BJ (cell line): ENCODE results near the gene WDR70. TPM values are rescaled to one million over a fixed set of nuclear protein-coding genes. Genes with fewer than 3 reads are reported as not detected.
A peak's percentile ranks its signal among the peaks of the same experiment; 100 is the strongest.

Experiments used
- CTCF ChIA-PET: fragments of 350-600 bp; formaldehyde crosslinking; extraction: SDS; loops from one replicate; lab custom pipeline; 2021; ENCODE audit warnings: antibody characterized with exemption, inconsistent platforms; lab: Yijun Ruan, JAX
- POLR2A ChIA-PET: fragments of 300-600 bp; sonication (Branson Sonifier 250); formaldehyde crosslinking; extraction: SDS; loops from one replicate; lab custom pipeline; 2021; ENCODE audit warnings: antibody characterized with exemption; lab: Charles Lee
- DNase-seq: peaks from one replicate; pipeline ENCODE4 v3.0.0-alpha.2; 2011; ENCODE audit warnings: low read depth
- H3K27me3 ChIP-seq: 2 replicates; pipeline ENCODE4 v1.6.0; 2011; ENCODE audit warnings: low read length; ENCODE audit not compliant: control insufficient read depth, insufficient read depth
- H3K36me3 ChIP-seq: 2 replicates; pipeline ENCODE4 v1.5.1; 2011; ENCODE audit warnings: low read length; ENCODE audit not compliant: control insufficient read depth, insufficient read depth
- H3K4me3 ChIP-seq: 2 replicates; pipeline ENCODE4 v1.5.1; 2011; ENCODE audit warnings: low read depth, mild to moderate bottlenecking, control low read depth, low read length
- polyA plus RNA-seq: library from polyadenylated mRNA; depleted of rRNA; stranded (reverse); fragments of >200 nt; gene quantifications from 2 replicates; pipeline ENCODE4 v1.2.3, GENCODE V29; 2011
- TF ChIP-seq, protein P1 (sequence below): IDR thresholded peaks from 2 replicates; pipeline ENCODE4 v1.5.1; 2011; ENCODE audit warnings: low read depth, mild to moderate bottlenecking, control low read depth, inconsistent platforms, low read length, moderate library complexity; ENCODE audit not compliant: insufficient read depth

WDR70 gene
- polyA plus RNA-seq, 1 experiment: 14.0 TPM

DNA sequence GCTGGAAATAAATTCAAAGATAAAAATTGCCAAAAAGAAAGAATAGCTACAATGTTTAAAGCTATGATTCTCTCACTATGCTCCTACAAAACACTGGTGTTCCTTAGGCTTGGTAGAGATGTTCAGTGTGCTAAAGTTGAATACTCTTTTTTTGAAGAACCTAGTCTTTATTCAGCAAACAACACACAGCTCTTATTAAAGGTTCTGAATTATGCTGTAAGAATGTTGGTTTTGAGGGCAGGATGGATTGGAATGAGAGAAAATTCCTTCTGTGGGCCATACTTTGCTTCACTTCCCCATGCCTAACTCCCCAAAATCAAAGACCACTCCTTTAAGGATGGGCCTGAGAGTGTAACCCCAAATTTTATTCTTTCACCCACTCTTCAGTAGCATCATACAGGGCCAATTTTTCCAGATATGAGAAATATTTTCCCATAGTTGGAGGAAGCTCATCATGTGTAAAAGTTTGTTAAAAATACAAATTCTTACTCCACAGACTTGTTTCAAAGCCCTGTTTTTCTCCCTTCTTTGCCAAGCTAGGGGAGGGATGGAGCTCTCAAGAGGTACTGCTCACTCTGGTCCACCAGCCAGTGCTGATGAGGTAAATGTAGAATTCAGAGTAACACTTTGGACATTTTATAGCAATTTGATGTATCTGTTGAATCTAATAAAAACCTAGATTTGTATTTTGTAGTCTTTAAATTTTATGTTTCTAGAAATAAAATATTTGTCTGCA is 361.4 kb downstream of the WDR70 start:
- DNase-seq: peak; percentile 47
- Histone ChIP-seq H3K36me3 (no peaks in the 10 kb centered on the region; the same call in none of the 2 replicates), H3K27me3 (no peaks in the 10 kb centered on the region), H3K4me3 (no peak overlapping the region)
- ChIA-PET POLR2A (interaction anchor here (0.6 to 1.6 kb wide), 3 partner anchors 11 to 93 kb away, joined by 3 to 6 read pairs (median 5); no protein-coding TSS in a partner anchor), CTCF (interaction anchor here (1.2 to 2.7 kb wide), 4 partner anchors 10 to 34 kb away, joined by 4 to 9 read pairs (median 8); no protein-coding TSS in a partner anchor)
- TF ChIP-seq, protein P1, sequence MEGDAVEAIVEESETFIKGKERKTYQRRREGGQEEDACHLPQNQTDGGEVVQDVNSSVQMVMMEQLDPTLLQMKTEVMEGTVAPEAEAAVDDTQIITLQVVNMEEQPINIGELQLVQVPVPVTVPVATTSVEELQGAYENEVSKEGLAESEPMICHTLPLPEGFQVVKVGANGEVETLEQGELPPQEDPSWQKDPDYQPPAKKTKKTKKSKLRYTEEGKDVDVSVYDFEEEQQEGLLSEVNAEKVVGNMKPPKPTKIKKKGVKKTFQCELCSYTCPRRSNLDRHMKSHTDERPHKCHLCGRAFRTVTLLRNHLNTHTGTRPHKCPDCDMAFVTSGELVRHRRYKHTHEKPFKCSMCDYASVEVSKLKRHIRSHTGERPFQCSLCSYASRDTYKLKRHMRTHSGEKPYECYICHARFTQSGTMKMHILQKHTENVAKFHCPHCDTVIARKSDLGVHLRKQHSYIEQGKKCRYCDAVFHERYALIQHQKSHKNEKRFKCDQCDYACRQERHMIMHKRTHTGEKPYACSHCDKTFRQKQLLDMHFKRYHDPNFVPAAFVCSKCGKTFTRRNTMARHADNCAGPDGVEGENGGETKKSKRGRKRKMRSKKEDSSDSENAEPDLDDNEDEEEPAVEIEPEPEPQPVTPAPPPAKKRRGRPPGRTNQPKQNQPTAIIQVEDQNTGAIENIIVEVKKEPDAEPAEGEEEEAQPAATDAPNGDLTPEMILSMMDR: no peak

DNA sequence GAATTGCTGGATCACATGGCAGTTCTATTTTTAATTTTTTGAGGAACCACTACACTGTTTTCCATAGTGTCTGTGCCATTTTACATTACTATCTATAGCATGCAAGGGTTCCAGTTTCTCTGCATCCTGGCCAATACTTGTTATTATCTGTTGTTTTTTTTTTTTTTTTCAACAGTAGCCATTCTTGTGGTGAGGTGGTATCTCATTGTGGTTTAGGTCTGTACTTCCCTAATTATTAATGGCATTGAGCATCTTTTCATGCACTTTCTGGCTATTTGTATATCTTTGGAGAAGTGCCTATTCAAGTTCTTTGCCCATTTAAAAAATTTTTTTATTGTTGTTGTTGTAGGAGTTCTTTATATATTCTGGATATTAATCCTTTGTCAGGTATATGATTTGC is 363.0 kb downstream of the WDR70 start:
- ChIA-PET CTCF (interaction anchor here (2.1 to 2.7 kb wide), 2 partner anchors 9 to 33 kb away, joined by 8 to 9 read pairs; no protein-coding TSS in a partner anchor), POLR2A (no interaction called here)
- no peaks in the 10 kb centered on the region for H3K27me3 ChIP-seq
- no peak for DNase-seq
- H3K4me3 ChIP-seq: no peak overlapping the region
- H3K36me3 ChIP-seq: no peaks in the 10 kb centered on the region; the same call in none of the 2 replicates
- TF ChIP-seq, protein P1: no peak

DNA sequence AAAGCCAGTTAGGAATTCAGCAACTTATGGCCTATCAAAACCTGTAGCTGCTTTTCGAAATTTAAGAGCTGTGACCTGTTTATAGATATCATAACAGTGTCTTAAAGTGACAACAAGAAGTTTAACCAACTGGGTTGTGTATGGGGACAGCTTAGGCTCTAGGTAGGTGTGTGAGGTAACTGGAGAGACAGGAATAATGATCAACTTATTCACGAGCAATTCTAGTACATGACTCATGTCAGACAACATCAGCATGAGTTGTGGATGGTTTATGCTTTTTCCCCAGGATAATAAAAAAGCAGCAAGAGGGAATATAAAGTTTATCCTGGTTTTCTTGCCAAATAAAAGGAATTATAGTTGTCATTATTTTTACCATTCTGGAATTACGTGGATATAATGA is 372.1 kb downstream of the WDR70 start:
- no peaks in the 10 kb centered on the region for H3K36me3 ChIP-seq
- no peaks in the 10 kb centered on the region for H3K27me3 ChIP-seq
- TF ChIP-seq, protein P1: no peak
- DNase-seq: no peak
- H3K4me3 ChIP-seq: no peak overlapping the region
- POLR2A ChIA-PET: interaction anchor here (1.0 kb wide), 1 partner anchor 11 kb away, joined by 3 read pairs; no protein-coding TSS in a partner anchor
- CTCF ChIA-PET: interaction anchor here (2.1 kb wide), 1 partner anchor 10 kb away, joined by 9 read pairs; no protein-coding TSS in a partner anchor

DNA sequence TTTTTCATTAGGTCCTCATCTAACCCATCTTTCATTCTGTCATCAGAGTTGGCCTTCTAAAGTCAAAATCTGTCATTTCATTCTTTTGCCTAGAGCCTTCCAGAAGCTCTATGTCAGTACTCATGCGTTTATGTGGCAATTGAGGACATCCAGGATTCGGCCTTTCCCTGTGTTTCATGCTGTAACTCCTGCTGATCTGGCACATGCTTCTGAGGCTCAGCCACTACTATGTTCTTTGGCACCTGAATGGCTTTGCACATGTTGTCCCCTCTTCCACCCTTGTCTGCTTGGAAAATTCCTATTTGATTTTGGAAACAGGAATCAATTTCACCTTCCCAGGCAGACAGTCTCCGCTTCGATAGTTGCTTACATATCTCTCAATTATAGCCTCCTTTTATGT is 375.9 kb downstream of the WDR70 start:
- DNase-seq: no peak
- TF ChIP-seq, protein P1: no peak
- no peaks in the 10 kb centered on the region for H3K36me3 ChIP-seq
- no peaks in the 10 kb centered on the region for H3K27me3 ChIP-seq
- ChIA-PET POLR2A (no interaction called here), CTCF (no interaction called here)
- H3K4me3 ChIP-seq: no peak overlapping the region

- CTCF ChIA-PET: no interaction called here
Observed at GRCh38 chr5:37755581-37755980, 376.5 kb downstream of the WDR70 start.

More at GRCh38 chr5:37755581-37755980, 376.5 kb downstream of the WDR70 start:
- Histone ChIP-seq H3K36me3 (no peaks in the 10 kb centered on the region), H3K27me3 (no peaks in the 10 kb centered on the region), H3K4me3 (no peak overlapping the region)
- TF ChIP-seq, protein P1: no peak
- DNase-seq: no peak
- POLR2A ChIA-PET: no interaction called here
